DOHH2 (cell line): ENCODE results near the gene SCG3.

Experiments used
- EZH2phosphoT487 ChIP-seq: fragments of 200-600 bp; sonication (generic); IDR thresholded peaks from 2 replicates; pipeline ENCODE4 v1.6.1; 2017; ENCODE audit warnings: borderline replicate concordance, mild to moderate bottlenecking, antibody characterized with exemption, low read length, moderate library complexity, mixed read lengths
- TF ChIP-seq, protein P1 (sequence below): fragments of 200-600 bp; sonication (generic); IDR thresholded peaks from one replicate; pipeline ENCODE4 v1.5.1; 2014; ENCODE audit warnings: antibody characterized with exemption, mild to moderate bottlenecking, low read depth, low read length; ENCODE audit not compliant: poor library complexity, severe bottlenecking

DNA sequence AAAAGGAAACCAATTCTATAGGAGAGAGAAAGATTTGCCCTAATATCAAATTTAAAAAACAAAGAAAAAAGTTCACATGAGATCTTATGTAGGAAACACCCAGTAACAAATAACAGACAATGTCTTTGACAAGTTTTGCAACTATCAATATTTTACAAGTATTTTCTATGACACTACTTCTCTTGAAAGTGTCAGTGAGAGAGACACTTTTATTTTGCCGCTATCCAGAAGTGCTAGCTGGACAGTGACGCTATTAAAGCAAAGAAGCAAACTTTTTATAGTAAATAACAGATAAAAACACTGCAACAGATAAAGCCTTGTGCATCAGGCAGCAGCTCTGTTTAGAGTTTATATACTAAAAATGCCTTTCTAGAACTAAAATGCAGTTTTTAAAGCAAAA, 42.9 kb downstream of the SCG3 start:
- TF ChIP-seq, protein P1, sequence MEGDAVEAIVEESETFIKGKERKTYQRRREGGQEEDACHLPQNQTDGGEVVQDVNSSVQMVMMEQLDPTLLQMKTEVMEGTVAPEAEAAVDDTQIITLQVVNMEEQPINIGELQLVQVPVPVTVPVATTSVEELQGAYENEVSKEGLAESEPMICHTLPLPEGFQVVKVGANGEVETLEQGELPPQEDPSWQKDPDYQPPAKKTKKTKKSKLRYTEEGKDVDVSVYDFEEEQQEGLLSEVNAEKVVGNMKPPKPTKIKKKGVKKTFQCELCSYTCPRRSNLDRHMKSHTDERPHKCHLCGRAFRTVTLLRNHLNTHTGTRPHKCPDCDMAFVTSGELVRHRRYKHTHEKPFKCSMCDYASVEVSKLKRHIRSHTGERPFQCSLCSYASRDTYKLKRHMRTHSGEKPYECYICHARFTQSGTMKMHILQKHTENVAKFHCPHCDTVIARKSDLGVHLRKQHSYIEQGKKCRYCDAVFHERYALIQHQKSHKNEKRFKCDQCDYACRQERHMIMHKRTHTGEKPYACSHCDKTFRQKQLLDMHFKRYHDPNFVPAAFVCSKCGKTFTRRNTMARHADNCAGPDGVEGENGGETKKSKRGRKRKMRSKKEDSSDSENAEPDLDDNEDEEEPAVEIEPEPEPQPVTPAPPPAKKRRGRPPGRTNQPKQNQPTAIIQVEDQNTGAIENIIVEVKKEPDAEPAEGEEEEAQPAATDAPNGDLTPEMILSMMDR: no peak
- TF ChIP-seq EZH2phosphoT487: no peak
